Measurements from ENCODE around the gene SREBF2.

- TF ChIP-seq CTCF (IDR thresholded peaks at IDR 0.05 in 2 of 3, conservative IDR thresholded peaks at IDR 0.05 in 1 of 3; ENCODE audit: borderline replicate concordance in 1 of 3, insufficient read depth in 1 of 3, low read depth in 2 of 3, low read length in 2 of 3), result no peak
- no peak for TF ChIP-seq POLR2AphosphoS5 (IDR thresholded peaks at IDR 0.05; ENCODE audit: low read depth, low read length)
- TF ChIP-seq YY1 (IDR thresholded peaks at IDR 0.05; ENCODE audit: extremely low read depth, insufficient replicate concordance, low read depth, low read length), result no peak
- no peak for TF ChIP-seq POLR2A (IDR thresholded peaks at IDR 0.05; ENCODE audit: borderline replicate concordance, extremely low read depth, insufficient read depth, insufficient read length)
- TF ChIP-seq EZH2phosphoT487 (IDR thresholded peaks at IDR 0.05; ENCODE audit: borderline replicate concordance), result no peak
- no peak for TF ChIP-seq RAD21 (IDR thresholded peaks at IDR 0.05; ENCODE audit: low read depth)
- TF ChIP-seq CEBPB (IDR thresholded peaks at IDR 0.05; ENCODE audit: low read depth), result no peak
- no peak for TF ChIP-seq ZBTB33 (IDR thresholded peaks at IDR 0.05; ENCODE audit: extremely low read depth, insufficient replicate concordance, low read length)
- TF ChIP-seq ATF3 (IDR thresholded peaks at IDR 0.05), result no peak
Observed at GRCh38 chr22:41909310-41910049, 76.6 kb downstream of the SREBF2 start.
